Measurements from ENCODE around the gene PTPRN2.

The PTPRN2 gene

GRCh38 chr7:158616050-158616449 lies 28.4 kb upstream of the PTPRN2 start:
- Histone ChIP-seq H3K36me3 (ENCODE audit: control insufficient read depth in 2 of 2, insufficient read depth in 2 of 2, low read length in 2 of 2) (no peaks in the 10 kb centered on the region), H3K4me1 (ENCODE audit: control insufficient read depth in 2 of 2, insufficient read depth in 2 of 2, low read length in 2 of 2) (no peaks in the 10 kb centered on the region), H3K27me3 (ENCODE audit: control insufficient read depth in 2 of 2, insufficient read depth in 2 of 2, low read length in 2 of 2) (no peaks in the 10 kb centered on the region), H3K4me3 (ENCODE audit: low read length in 2 of 2) (no peak overlapping the region), H3K9me3 (ENCODE audit: control insufficient read depth in 2 of 2, low read length in 2 of 2) (no peaks in the 10 kb centered on the region), H3K9ac (ENCODE audit: low read depth in 1 of 2, low read length in 2 of 2) (no peak overlapping the region), H3K27ac (ENCODE audit: low read depth in 2 of 2, low read length in 2 of 2) (no peak overlapping the region)

DNA sequence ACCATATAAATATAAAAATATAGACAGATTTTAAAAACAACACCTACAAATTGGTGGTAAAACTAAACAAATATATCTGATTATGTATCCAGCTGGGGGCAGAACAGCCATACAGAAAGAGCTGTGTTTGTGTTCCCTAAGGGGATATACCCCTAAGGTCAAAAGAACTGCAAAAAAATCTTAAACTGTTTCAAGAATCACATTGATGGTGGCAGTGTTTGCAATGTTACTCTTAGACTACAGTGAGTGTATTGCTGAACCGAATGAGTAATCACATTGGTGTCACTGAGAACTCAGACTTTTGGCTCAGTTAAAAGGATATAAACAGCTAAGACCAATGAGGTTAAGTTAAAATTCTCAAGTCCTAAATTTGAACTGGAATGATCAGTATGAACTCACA lies 27.1 kb upstream of the PTPRN2 start:
- H3K27ac ChIP-seq (ENCODE audit: low read depth in 2 of 2, low read length in 2 of 2) = no peak overlapping the region
- no peaks in the 10 kb centered on the region for H3K9me3 ChIP-seq (ENCODE audit: control insufficient read depth in 2 of 2, low read length in 2 of 2)
- no peaks in the 10 kb centered on the region for H3K4me1 ChIP-seq (ENCODE audit: control insufficient read depth in 2 of 2, insufficient read depth in 2 of 2, low read length in 2 of 2)
- H3K36me3 ChIP-seq (ENCODE audit: control insufficient read depth in 2 of 2, insufficient read depth in 2 of 2, low read length in 2 of 2) = no peaks in the 10 kb centered on the region
- H3K27me3 ChIP-seq (ENCODE audit: control insufficient read depth in 2 of 2, insufficient read depth in 2 of 2, low read length in 2 of 2) = no peaks in the 10 kb centered on the region
- no peak overlapping the region for H3K9ac ChIP-seq (ENCODE audit: low read depth in 1 of 2, low read length in 2 of 2)
- H3K4me3 ChIP-seq (ENCODE audit: low read length in 2 of 2) = no peak overlapping the region

DNA sequence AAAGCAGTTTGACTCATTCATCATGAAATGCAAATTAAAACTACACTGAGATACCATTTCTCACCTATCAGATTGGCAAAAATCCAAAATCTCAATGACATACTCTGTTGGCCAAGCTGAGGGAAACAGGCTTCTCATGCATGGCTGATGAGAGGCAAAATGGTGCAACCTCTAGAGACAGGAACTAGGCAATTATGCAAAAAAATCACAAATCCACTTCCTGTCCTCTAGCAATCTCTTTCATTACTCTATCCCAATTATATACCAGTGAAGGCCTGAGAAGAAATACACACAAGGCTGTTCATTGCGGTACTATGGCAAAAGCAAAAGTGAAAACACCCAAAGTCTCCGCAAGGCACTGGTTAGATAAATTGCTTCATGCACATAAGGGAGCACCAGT lies 25.9 kb upstream of the PTPRN2 start:
- Histone ChIP-seq H3K9ac (ENCODE audit: low read depth in 1 of 2, low read length in 2 of 2) (no peak overlapping the region), H3K27ac (ENCODE audit: low read depth in 2 of 2, low read length in 2 of 2) (no peak overlapping the region), H3K9me3 (ENCODE audit: control insufficient read depth in 2 of 2, low read length in 2 of 2) (no peaks in the 10 kb centered on the region), H3K36me3 (ENCODE audit: control insufficient read depth in 2 of 2, insufficient read depth in 2 of 2, low read length in 2 of 2) (no peaks in the 10 kb centered on the region), H3K4me1 (ENCODE audit: control insufficient read depth in 2 of 2, insufficient read depth in 2 of 2, low read length in 2 of 2) (no peaks in the 10 kb centered on the region), H3K4me3 (ENCODE audit: low read length in 2 of 2) (no peak overlapping the region), H3K27me3 (ENCODE audit: control insufficient read depth in 2 of 2, insufficient read depth in 2 of 2, low read length in 2 of 2) (no peaks in the 10 kb centered on the region)

DNA sequence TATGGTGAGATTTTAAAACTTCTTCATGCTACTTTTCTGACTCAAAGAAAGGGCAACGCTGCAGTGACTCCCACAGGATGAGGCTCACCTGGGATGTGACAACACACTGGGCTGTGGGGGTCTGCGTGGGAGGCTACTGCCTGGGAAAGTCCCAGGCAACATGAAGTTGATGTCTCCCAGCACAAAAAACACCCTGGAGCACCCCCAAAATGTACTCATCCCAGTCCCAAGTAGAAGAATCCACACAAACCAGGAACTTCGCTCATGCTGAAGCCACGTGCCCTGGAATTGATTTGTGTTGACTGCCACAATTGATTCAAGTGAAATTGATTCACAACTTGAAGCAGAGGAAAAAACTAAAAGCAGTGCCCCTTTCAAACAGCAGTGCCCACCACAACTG lies 24.9 kb upstream of the PTPRN2 start:
- Histone ChIP-seq H3K9ac (ENCODE audit: low read depth in 1 of 2, low read length in 2 of 2) (no peak overlapping the region), H3K9me3 (ENCODE audit: control insufficient read depth in 2 of 2, low read length in 2 of 2) (no peaks in the 10 kb centered on the region), H3K4me1 (ENCODE audit: control insufficient read depth in 2 of 2, insufficient read depth in 2 of 2, low read length in 2 of 2) (no peaks in the 10 kb centered on the region), H3K27ac (ENCODE audit: low read depth in 2 of 2, low read length in 2 of 2) (no peak overlapping the region), H3K27me3 (ENCODE audit: control insufficient read depth in 2 of 2, insufficient read depth in 2 of 2, low read length in 2 of 2) (no peaks in the 10 kb centered on the region), H3K4me3 (ENCODE audit: low read length in 2 of 2) (no peak overlapping the region), H3K36me3 (ENCODE audit: control insufficient read depth in 2 of 2, insufficient read depth in 2 of 2, low read length in 2 of 2) (no peaks in the 10 kb centered on the region)

GRCh38 chr7:158611541-158611940 lies 23.9 kb upstream of the PTPRN2 start:
- H3K27ac ChIP-seq (ENCODE audit: low read depth in 2 of 2, low read length in 2 of 2) = no peak overlapping the region
- H3K4me3 ChIP-seq (ENCODE audit: low read length in 2 of 2) = no peak overlapping the region
- H3K27me3 ChIP-seq (ENCODE audit: control insufficient read depth in 2 of 2, insufficient read depth in 2 of 2, low read length in 2 of 2) = no peaks in the 10 kb centered on the region
- no peaks in the 10 kb centered on the region for H3K4me1 ChIP-seq (ENCODE audit: control insufficient read depth in 2 of 2, insufficient read depth in 2 of 2, low read length in 2 of 2)
- H3K9me3 ChIP-seq (ENCODE audit: control insufficient read depth in 2 of 2, low read length in 2 of 2) = no peaks in the 10 kb centered on the region
- no peaks in the 10 kb centered on the region for H3K36me3 ChIP-seq (ENCODE audit: control insufficient read depth in 2 of 2, insufficient read depth in 2 of 2, low read length in 2 of 2)
- no peak overlapping the region for H3K9ac ChIP-seq (ENCODE audit: low read depth in 1 of 2, low read length in 2 of 2)

GRCh38 chr7:158609313-158609974 lies 21.8 kb upstream of the PTPRN2 start:
- no peak overlapping the region for H3K4me3 ChIP-seq (ENCODE audit: low read length in 2 of 2)

GRCh38 chr7:158607563-158607962 lies 19.9 kb upstream of the PTPRN2 start:
- Histone ChIP-seq H3K4me1 (ENCODE audit: control insufficient read depth in 2 of 2, insufficient read depth in 2 of 2, low read length in 2 of 2) (no peaks in the 10 kb centered on the region), H3K27ac (ENCODE audit: low read depth in 2 of 2, low read length in 2 of 2) (no peak overlapping the region), H3K9me3 (ENCODE audit: control insufficient read depth in 2 of 2, low read length in 2 of 2) (no peaks in the 10 kb centered on the region), H3K9ac (ENCODE audit: low read depth in 1 of 2, low read length in 2 of 2) (no peak overlapping the region), H3K4me3 (ENCODE audit: low read length in 2 of 2) (no peak overlapping the region), H3K36me3 (ENCODE audit: control insufficient read depth in 2 of 2, insufficient read depth in 2 of 2, low read length in 2 of 2) (no peaks in the 10 kb centered on the region), H3K27me3 (ENCODE audit: control insufficient read depth in 2 of 2, insufficient read depth in 2 of 2, low read length in 2 of 2) (no peaks in the 10 kb centered on the region)

More at GRCh38 chr7:158609313-158609974, 21.8 kb upstream of the PTPRN2 start:
- Histone ChIP-seq H3K27ac (ENCODE audit: low read depth in 2 of 2, low read length in 2 of 2) (no peak overlapping the region), H3K4me1 (ENCODE audit: control insufficient read depth in 2 of 2, insufficient read depth in 2 of 2, low read length in 2 of 2) (no peaks in the 10 kb centered on the region), H3K27me3 (ENCODE audit: control insufficient read depth in 2 of 2, insufficient read depth in 2 of 2, low read length in 2 of 2) (no peaks in the 10 kb centered on the region), H3K9ac (ENCODE audit: low read depth in 1 of 2, low read length in 2 of 2) (no peak overlapping the region), H3K36me3 (ENCODE audit: control insufficient read depth in 2 of 2, insufficient read depth in 2 of 2, low read length in 2 of 2) (no peaks in the 10 kb centered on the region), H3K9me3 (ENCODE audit: control insufficient read depth in 2 of 2, low read length in 2 of 2) (no peaks in the 10 kb centered on the region)

DNA sequence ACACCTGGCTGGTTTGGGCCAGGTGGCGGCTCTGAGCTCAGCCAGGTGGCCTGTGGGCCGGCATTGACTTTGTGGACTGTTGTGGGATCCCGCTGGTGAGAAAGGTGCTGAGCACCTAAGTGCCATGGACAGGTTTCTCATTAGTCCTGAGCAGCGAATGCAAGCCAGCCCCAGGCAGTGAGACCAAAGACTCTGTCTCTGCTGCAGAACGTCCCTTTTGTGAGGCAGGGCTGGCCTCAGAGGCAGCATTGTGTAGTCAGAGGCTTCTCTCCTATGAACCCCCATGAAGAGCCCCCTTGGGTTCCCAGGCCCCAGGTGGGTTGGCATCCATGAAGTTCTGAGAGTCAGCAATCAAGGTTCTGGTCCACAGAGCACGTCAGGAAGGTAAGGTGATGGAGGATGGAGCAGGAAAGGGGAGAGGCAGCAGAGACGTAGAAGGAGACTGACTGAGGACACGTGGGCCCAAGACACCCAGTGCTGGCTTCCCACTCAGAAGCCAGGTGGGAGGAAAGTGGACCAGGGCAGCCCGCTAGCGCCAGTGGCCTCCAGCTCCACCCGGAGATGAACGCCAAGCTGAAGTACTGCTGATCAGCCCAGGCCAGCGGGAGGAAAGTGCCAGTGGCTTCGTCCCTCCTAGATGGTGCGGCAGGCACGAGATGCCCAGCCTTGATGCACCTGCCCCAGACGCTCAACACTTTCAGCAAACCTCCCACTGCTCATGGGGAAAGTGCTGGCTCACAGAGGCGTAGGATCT lies 19.2 kb upstream of the PTPRN2 start:
- no peaks in the 10 kb centered on the region for H3K36me3 ChIP-seq (ENCODE audit: control insufficient read depth in 2 of 2, insufficient read depth in 2 of 2, low read length in 2 of 2)
- no peaks in the 10 kb centered on the region for H3K27me3 ChIP-seq (ENCODE audit: control insufficient read depth in 2 of 2, insufficient read depth in 2 of 2, low read length in 2 of 2)
- H3K9ac ChIP-seq (ENCODE audit: low read depth in 1 of 2, low read length in 2 of 2) = no peak overlapping the region
- H3K27ac ChIP-seq (ENCODE audit: low read depth in 2 of 2, low read length in 2 of 2) = no peak overlapping the region
- no peaks in the 10 kb centered on the region for H3K9me3 ChIP-seq (ENCODE audit: control insufficient read depth in 2 of 2, low read length in 2 of 2)
- no peak overlapping the region for H3K4me3 ChIP-seq (ENCODE audit: low read length in 2 of 2)
- no peaks in the 10 kb centered on the region for H3K4me1 ChIP-seq (ENCODE audit: control insufficient read depth in 2 of 2, insufficient read depth in 2 of 2, low read length in 2 of 2)

DNA sequence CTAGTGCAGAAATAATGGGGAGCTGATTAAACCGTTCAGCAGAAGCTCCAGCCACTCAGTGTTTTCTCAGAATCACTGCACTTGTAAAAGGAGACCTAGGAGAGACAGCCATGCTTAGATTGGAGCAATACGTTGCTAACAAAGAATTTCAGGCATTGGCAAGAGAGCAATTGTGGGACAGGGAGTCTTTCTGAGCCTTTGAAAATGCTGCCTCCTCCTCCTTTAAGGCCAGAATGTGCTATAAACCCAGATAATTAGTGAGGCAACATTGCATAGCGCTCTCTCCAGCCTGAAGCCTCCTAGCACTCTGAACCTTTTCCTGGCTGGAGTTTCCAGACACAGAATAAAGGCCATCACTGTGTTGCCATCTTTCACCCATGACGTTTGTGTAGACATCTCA lies 18.5 kb upstream of the PTPRN2 start:
- Histone ChIP-seq H3K9me3 (ENCODE audit: control insufficient read depth in 2 of 2, low read length in 2 of 2) (no peaks in the 10 kb centered on the region), H3K9ac (ENCODE audit: low read depth in 1 of 2, low read length in 2 of 2) (no peak overlapping the region), H3K27me3 (ENCODE audit: control insufficient read depth in 2 of 2, insufficient read depth in 2 of 2, low read length in 2 of 2) (no peaks in the 10 kb centered on the region), H3K4me1 (ENCODE audit: control insufficient read depth in 2 of 2, insufficient read depth in 2 of 2, low read length in 2 of 2) (no peaks in the 10 kb centered on the region), H3K36me3 (ENCODE audit: control insufficient read depth in 2 of 2, insufficient read depth in 2 of 2, low read length in 2 of 2) (no peaks in the 10 kb centered on the region), H3K27ac (ENCODE audit: low read depth in 2 of 2, low read length in 2 of 2) (no peak overlapping the region), H3K4me3 (ENCODE audit: low read length in 2 of 2) (no peak overlapping the region)

DNA sequence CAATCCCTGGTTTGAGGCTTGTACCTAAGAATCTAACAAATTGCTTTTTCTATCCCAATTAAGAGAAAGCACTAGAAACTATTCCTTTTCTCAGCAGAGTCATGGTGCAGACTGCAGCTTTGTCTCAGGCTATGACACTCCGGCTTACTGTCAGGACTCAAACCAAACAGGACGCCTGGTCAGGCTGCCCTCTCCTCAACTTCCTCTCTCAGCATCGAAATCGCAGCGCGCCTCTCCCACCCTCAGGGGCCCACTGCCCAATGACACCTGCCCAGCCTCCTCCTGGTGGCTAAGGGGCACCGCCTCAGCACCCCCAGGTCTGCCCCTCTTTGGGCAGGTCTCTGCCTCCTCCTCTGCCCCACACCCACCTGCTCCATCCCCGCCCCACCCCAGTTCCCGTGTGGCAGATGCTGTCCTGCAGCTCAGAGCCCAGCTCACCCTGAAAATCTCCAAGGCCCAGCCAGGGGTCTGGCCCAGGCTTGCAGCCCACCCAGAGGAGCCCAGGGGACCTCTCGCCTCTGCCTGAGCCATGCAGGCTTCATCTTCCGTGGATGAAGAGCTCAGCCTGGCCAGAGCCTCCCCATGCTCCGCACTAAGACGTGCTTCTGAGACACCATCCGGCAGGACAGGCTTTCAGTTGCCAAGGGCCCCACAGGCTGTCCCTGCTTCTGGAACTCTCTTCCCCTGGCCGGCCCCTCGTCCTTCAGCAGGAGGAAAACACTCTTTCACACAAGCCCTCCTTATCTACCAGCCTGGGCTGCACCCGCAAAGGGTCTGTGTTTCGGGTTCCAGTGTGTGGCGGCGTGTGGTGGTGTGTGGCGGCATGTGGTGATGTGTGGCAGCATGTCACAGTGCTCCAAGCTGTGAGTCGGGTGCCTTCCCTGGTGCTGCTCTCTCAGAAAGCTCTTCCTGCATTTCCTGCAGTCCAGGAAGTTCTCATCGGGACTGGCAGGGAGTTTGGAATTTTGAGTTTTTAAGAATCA lies 16.4 kb upstream of the PTPRN2 start:
- Histone ChIP-seq H3K9me3 (ENCODE audit: control insufficient read depth in 2 of 2, low read length in 2 of 2) (no peaks in the 10 kb centered on the region), H3K27me3 (ENCODE audit: control insufficient read depth in 2 of 2, insufficient read depth in 2 of 2, low read length in 2 of 2) (no peaks in the 10 kb centered on the region), H3K36me3 (ENCODE audit: control insufficient read depth in 2 of 2, insufficient read depth in 2 of 2, low read length in 2 of 2) (no peaks in the 10 kb centered on the region), H3K9ac (ENCODE audit: low read depth in 1 of 2, low read length in 2 of 2) (no peak overlapping the region), H3K4me3 (ENCODE audit: low read length in 2 of 2) (no peak overlapping the region), H3K27ac (ENCODE audit: low read depth in 2 of 2, low read length in 2 of 2) (no peak overlapping the region), H3K4me1 (ENCODE audit: control insufficient read depth in 2 of 2, insufficient read depth in 2 of 2, low read length in 2 of 2) (no peaks in the 10 kb centered on the region)
